Glutamatergic neuron (in vitro differentiated cells): ENCODE measurements around the gene DUSP14. TPM values are rescaled to one million over a fixed set of nuclear protein-coding genes. Genes with fewer than 3 reads are reported as not detected.

Experiments used
- DNase-seq: peaks from one replicate; pipeline ENCODE4 v3.0.0; 2022
- H3K27ac Mint-ChIP-seq: one replicate; pipeline ENCODE4 v1.8.0; 2020; ENCODE audit warnings: mild to moderate bottlenecking, mixed read lengths, inconsistent platforms; ENCODE audit not compliant: unreplicated experiment
- H3K27me3 Mint-ChIP-seq: one replicate; pipeline ENCODE4 v1.8.0; 2020; ENCODE audit warnings: mild to moderate bottlenecking, moderate library complexity, mixed read lengths, inconsistent platforms; ENCODE audit not compliant: unreplicated experiment
- H3K36me3 Mint-ChIP-seq: one replicate; pipeline ENCODE4 v1.8.0; 2020; ENCODE audit warnings: mild to moderate bottlenecking, mixed read lengths, inconsistent platforms; ENCODE audit not compliant: unreplicated experiment
- H3K4me1 Mint-ChIP-seq: one replicate; pipeline ENCODE4 v1.8.0; 2020; ENCODE audit warnings: mild to moderate bottlenecking, low read depth, mixed read lengths, inconsistent platforms; ENCODE audit not compliant: unreplicated experiment
- H3K4me3 Mint-ChIP-seq: one replicate; pipeline ENCODE4 v1.8.0; 2020; ENCODE audit warnings: mild to moderate bottlenecking, mixed read lengths, inconsistent platforms; ENCODE audit not compliant: unreplicated experiment
- H3K9me3 Mint-ChIP-seq: one replicate; pipeline ENCODE4 v1.8.0; 2020; ENCODE audit warnings: mild to moderate bottlenecking, moderate library complexity, mixed read lengths, inconsistent platforms; ENCODE audit not compliant: unreplicated experiment
- CTCF ChIP-seq: fragments of 200-600 bp; sonication (generic); IDR thresholded peaks from one replicate; pipeline ENCODE4 v1.5.0; 2021; ENCODE audit not compliant: partially characterized antibody, unreplicated experiment
- total RNA-seq: library from RNA; stranded (reverse); fragmentation: NEBNext Ultra II Directional; extraction: Animal tissue kit (Norgen Biotek cat#: 25700); gene quantifications from one replicate; pipeline ENCODE4 v1.2.1, GENCODE V29; 2021; ENCODE audit not compliant: unreplicated experiment

DUSP14 gene
- total RNA-seq, 1 donor from 2014 or later = 10.0 TPM

DNA sequence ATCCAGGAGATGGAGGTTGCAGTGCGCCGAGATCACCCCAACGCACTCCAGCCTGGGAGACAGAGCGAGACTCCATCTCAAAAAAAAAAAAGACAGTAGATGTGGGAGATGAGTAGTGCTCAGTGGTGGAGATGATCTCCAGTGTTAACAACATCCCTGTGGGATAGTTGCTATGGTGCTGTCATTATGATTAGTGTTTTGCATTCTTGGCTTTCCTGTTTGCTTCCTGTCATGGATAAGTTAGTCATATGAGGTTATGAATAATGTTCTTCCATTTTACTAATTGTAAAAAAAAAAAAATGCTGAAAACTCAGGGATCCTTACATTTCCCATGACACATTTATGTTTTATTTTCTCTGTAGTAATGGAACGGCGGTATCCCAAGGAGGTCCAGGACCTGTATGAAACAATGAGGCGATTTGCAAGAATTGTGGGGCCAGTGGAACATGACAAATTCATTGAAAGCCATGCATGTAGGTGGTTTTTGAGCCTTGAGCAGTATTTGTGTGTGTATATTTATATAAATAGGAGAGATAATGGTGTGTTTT lies 24.5 kb upstream of the DUSP14 start:
- no peak for DNase-seq
- Mint-ChIP-seq H3K9me3 (no peaks in the 10 kb centered on the region), H3K36me3 (no peaks in the 10 kb centered on the region), H3K4me3 (no peak overlapping the region), H3K27ac (no peak overlapping the region), H3K27me3 (no peaks in the 10 kb centered on the region), H3K4me1 (peaks cover 5% of the 10 kb centered on the region)
- no peak for TF ChIP-seq CTCF

GRCh38 chr17:37466471-37466870 lies 23.2 kb upstream of the DUSP14 start:
- no peaks in the 10 kb centered on the region for H3K9me3 Mint-ChIP-seq
- H3K27me3 Mint-ChIP-seq = no peaks in the 10 kb centered on the region
- peaks cover 4% of the 10 kb centered on the region for H3K36me3 Mint-ChIP-seq
- no peak for DNase-seq
- peaks cover 3% of the 10 kb centered on the region for H3K4me1 Mint-ChIP-seq
- H3K27ac Mint-ChIP-seq = no peak overlapping the region
- TF ChIP-seq CTCF = no peak
- H3K4me3 Mint-ChIP-seq = no peak overlapping the region

GRCh38 chr17:37470181-37470580 lies 19.5 kb upstream of the DUSP14 start:
- no peak overlapping the region for H3K4me3 Mint-ChIP-seq
- no peak overlapping the region for H3K27ac Mint-ChIP-seq
- no peak for TF ChIP-seq CTCF
- peaks cover 4% of the 10 kb centered on the region for H3K36me3 Mint-ChIP-seq
- DNase-seq = no peak
- H3K27me3 Mint-ChIP-seq = no peaks in the 10 kb centered on the region
- no peaks in the 10 kb centered on the region for H3K4me1 Mint-ChIP-seq
- H3K9me3 Mint-ChIP-seq = no peaks in the 10 kb centered on the region

DNA sequence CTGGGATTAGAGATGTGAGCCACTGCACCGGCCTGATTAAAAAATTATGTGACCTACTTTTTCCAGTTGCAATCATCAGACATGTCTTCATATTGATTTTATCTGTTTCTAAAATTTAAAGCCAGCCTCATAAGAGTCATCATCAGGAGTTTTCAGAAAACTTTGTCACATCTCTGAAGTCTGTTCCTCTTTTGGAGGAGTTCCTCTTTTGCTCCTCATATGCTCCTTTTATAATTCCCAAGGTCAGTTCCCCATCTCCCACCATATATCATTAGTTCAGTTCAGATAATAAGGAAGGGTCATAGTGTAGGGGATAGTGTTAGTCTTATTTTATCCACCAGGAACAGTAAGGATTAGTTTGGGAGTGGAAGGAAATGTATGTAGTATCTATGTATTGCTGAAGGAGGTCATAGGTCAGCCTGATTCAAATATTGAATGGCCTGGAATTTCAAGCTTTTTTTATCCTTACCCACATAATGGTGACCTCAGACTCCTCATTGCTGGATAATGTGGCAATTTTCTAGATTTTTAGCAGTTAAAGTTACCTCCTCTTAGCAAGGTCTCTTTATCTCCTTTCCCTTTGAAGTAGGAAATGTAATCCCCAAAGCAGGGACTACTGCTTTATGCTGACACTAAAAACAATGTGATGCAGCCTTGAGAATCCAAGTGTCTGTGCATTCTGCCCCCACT lies 13.8 kb upstream of the DUSP14 start:
- peaks cover 4% of the 10 kb centered on the region for H3K36me3 Mint-ChIP-seq
- no peak for DNase-seq
- no peaks in the 10 kb centered on the region for H3K27me3 Mint-ChIP-seq
- H3K27ac Mint-ChIP-seq = peak overlapping the region; percentile 96
- H3K4me3 Mint-ChIP-seq = peak overlapping the region; percentile 70
- TF ChIP-seq CTCF = no peak
- peaks cover 22% of the 10 kb centered on the region for H3K4me1 Mint-ChIP-seq
- H3K9me3 Mint-ChIP-seq = peaks cover 2% of the 10 kb centered on the region

GRCh38 chr17:37476431-37477120 lies 13.1 kb upstream of the DUSP14 start:
- peak overlapping the region; percentile 96 for H3K27ac Mint-ChIP-seq
- no peaks in the 10 kb centered on the region for H3K36me3 Mint-ChIP-seq
- H3K9me3 Mint-ChIP-seq = peaks cover 2% of the 10 kb centered on the region

More at GRCh38 chr17:37476431-37477120, 13.1 kb upstream of the DUSP14 start:
- TF ChIP-seq CTCF = no peak
- H3K27me3 Mint-ChIP-seq = no peaks in the 10 kb centered on the region
- no peak for DNase-seq
- H3K4me1 Mint-ChIP-seq = peaks cover 24% of the 10 kb centered on the region
- H3K4me3 Mint-ChIP-seq = peak overlapping the region; percentile 70
